Neural progenitor cell (in vitro differentiated cells): ENCODE measurements around the gene NAA60. TPM values are rescaled to one million over a fixed set of nuclear protein-coding genes. Genes with fewer than 3 reads are reported as not detected.

Source experiments
- DNase-seq: peaks from one replicate; pipeline ENCODE4 v3.0.0-alpha.2; 2016; ENCODE audit warnings: low spot score
- H2AFZ ChIP-seq: fragments of 200-600 bp; sonication (generic); replicated peaks from 2 replicates; pipeline ENCODE4 v1.6.1; 2016; ENCODE audit warnings: antibody characterized with exemption
- H3F3A ChIP-seq: fragments of 200-600 bp; sonication (generic); 2 replicates; pipeline ENCODE4 v1.6.1; 2016; ENCODE audit warnings: antibody characterized with exemption, low read depth
- H3K27ac ChIP-seq: fragments of 200-600 bp; sonication (generic); 2 replicates; pipeline ENCODE4 v1.5.1; 2016; ENCODE audit warnings: mild to moderate bottlenecking
- H3K27me3 ChIP-seq: fragments of 200-600 bp; sonication (generic); 2 replicates; pipeline ENCODE4 v1.6.1; 2016; ENCODE audit warnings: mild to moderate bottlenecking, moderate library complexity
- H3K36me3 ChIP-seq: fragments of 200-600 bp; sonication (generic); 2 replicates; pipeline ENCODE4 v1.5.1; 2016
- H3K4me1 ChIP-seq: fragments of 200-600 bp; sonication (generic); 2 replicates; pipeline ENCODE4 v1.6.1; 2016; ENCODE audit warnings: mixed run types
- H3K4me2 ChIP-seq: fragments of 200-600 bp; sonication (generic); 2 replicates; pipeline ENCODE4 v1.6.1; 2016
- H3K4me3 ChIP-seq: fragments of 200-600 bp; sonication (generic); 2 replicates; pipeline ENCODE4 v1.5.1; 2016
- H3K79me2 ChIP-seq: fragments of 200-600 bp; sonication (generic); 2 replicates; pipeline ENCODE4 v1.6.1; 2016; ENCODE audit warnings: low read depth
- H3K9ac ChIP-seq: fragments of 200-600 bp; sonication (generic); 2 replicates; pipeline ENCODE4 v1.6.1; 2016
- H3K9me3 ChIP-seq: fragments of 200-600 bp; sonication (generic); 2 replicates; pipeline ENCODE4 v1.5.1; 2016; ENCODE audit warnings: low read depth
- H4K20me1 ChIP-seq: fragments of 200-600 bp; sonication (generic); 2 replicates; pipeline ENCODE4 v1.6.1; 2016; ENCODE audit warnings: low read depth
- H3K27ac Mint-ChIP-seq: 3 replicates; pipeline ENCODE4 v1.8.0; 2021; ENCODE audit warnings: mixed read lengths
- H3K27me3 Mint-ChIP-seq: 2 replicates; pipeline ENCODE4 v1.8.0; 2022; ENCODE audit warnings: low read depth, mild to moderate bottlenecking, inconsistent platforms, moderate library complexity, mixed read lengths; ENCODE audit not compliant: insufficient read depth
- H3K36me3 Mint-ChIP-seq: 3 replicates; pipeline ENCODE4 v1.8.0; 2021; ENCODE audit warnings: mixed read lengths
- H3K4me1 Mint-ChIP-seq: 3 replicates; pipeline ENCODE4 v1.8.0; 2021; ENCODE audit warnings: mixed read lengths
- H3K4me3 Mint-ChIP-seq: 3 replicates; pipeline ENCODE4 v1.8.0; 2021; ENCODE audit warnings: mild to moderate bottlenecking, moderate library complexity, mixed read lengths
- H3K9me3 Mint-ChIP-seq: 3 replicates; pipeline ENCODE4 v1.8.0; 2020; ENCODE audit warnings: mixed read lengths
- CTCF ChIP-seq: fragments of 200-600 bp; sonication (generic); IDR thresholded peaks from 2 replicates; pipeline ENCODE4 v1.5.1; 2017; ENCODE audit warnings: antibody characterized with exemption, mild to moderate bottlenecking
- EZH2 ChIP-seq: fragments of 200-600 bp; sonication (generic); IDR thresholded peaks from 2 replicates; pipeline ENCODE4 v1.6.1; 2017; ENCODE audit warnings: antibody characterized with exemption, mild to moderate bottlenecking, moderate library complexity
- EZH2phosphoT487 ChIP-seq: fragments of 200-600 bp; sonication (generic); IDR thresholded peaks from 2 replicates; pipeline ENCODE4 v1.6.1; 2017; ENCODE audit warnings: antibody characterized with exemption
- total RNA-seq: library from RNA; depleted of rRNA; stranded (reverse); fragments of >200 nt; gene quantifications from 2 replicates; pipeline ENCODE4 v1.2.3, GENCODE V29; 2015; ENCODE audit warnings: low replicate concordance

The NAA60 gene
- total RNA-seq, 1 donor from 2014 or later, result 14.8 TPM

GRCh38 chr16:3520413-3520812 is 76.9 kb downstream of the NAA60 start:
- Histone ChIP-seq H3K9me3 (no peaks in the 10 kb centered on the region), H3K36me3 (peaks cover 10% of the 10 kb centered on the region), H3K4me1 (no peaks in the 10 kb centered on the region), H2AFZ (no peak overlapping the region), H3K27ac (no peak overlapping the region), H3K79me2 (no peaks in the 10 kb centered on the region), H3K4me2 (no peak overlapping the region), H3K27me3 (no peaks in the 10 kb centered on the region), H3K4me3 (no peak overlapping the region), H4K20me1 (no peaks in the 10 kb centered on the region), H3F3A (no peaks in the 10 kb centered on the region), H3K9ac (no peak overlapping the region)
- TF ChIP-seq EZH2, result no peak
- TF ChIP-seq CTCF, result no peak
- TF ChIP-seq EZH2phosphoT487, result no peak
- H3K36me3 Mint-ChIP-seq, result peaks cover 28% of the 10 kb centered on the region
- no peaks in the 10 kb centered on the region for H3K4me1 Mint-ChIP-seq
- no peak overlapping the region for H3K27ac Mint-ChIP-seq
- no peaks in the 10 kb centered on the region for H3K27me3 Mint-ChIP-seq
- DNase-seq, result no peak
- no peak overlapping the region for H3K4me3 Mint-ChIP-seq
- H3K9me3 Mint-ChIP-seq, result no peaks in the 10 kb centered on the region

GRCh38 chr16:3520841-3521240 is 77.4 kb downstream of the NAA60 start:
- Histone ChIP-seq H3K27ac (no peak overlapping the region), H3K4me1 (no peaks in the 10 kb centered on the region), H3K27me3 (no peaks in the 10 kb centered on the region), H3K79me2 (no peaks in the 10 kb centered on the region), H3K36me3 (peaks cover 10% of the 10 kb centered on the region), H3F3A (no peaks in the 10 kb centered on the region), H4K20me1 (no peaks in the 10 kb centered on the region), H3K9me3 (no peaks in the 10 kb centered on the region), H3K9ac (no peak overlapping the region), H2AFZ (no peak overlapping the region), H3K4me3 (no peak overlapping the region), H3K4me2 (no peak overlapping the region)
- Mint-ChIP-seq H3K27ac (no peak overlapping the region), H3K4me3 (no peak overlapping the region), H3K27me3 (no peaks in the 10 kb centered on the region), H3K9me3 (no peaks in the 10 kb centered on the region), H3K4me1 (no peaks in the 10 kb centered on the region), H3K36me3 (peaks cover 26% of the 10 kb centered on the region)
- TF ChIP-seq EZH2phosphoT487 (no peak), CTCF (no peak), EZH2 (no peak)
- no peak for DNase-seq

- no peak overlapping the region for H3K4me3 ChIP-seq
- peaks cover 6% of the 10 kb centered on the region for H3K9me3 Mint-ChIP-seq
- H2AFZ ChIP-seq, result no peak overlapping the region
- no peak overlapping the region for H3K9ac ChIP-seq
- H3K27ac Mint-ChIP-seq, result no peak overlapping the region
- no peaks in the 10 kb centered on the region for H3K79me2 ChIP-seq
- H3K4me1 ChIP-seq, result no peaks in the 10 kb centered on the region
- H3K27me3 Mint-ChIP-seq, result no peaks in the 10 kb centered on the region
- H3K9me3 ChIP-seq, result no peaks in the 10 kb centered on the region
- H3K36me3 Mint-ChIP-seq, result peaks cover 37% of the 10 kb centered on the region
- H3K27me3 ChIP-seq, result no peaks in the 10 kb centered on the region
- no peaks in the 10 kb centered on the region for H4K20me1 ChIP-seq
- H3K4me3 Mint-ChIP-seq, result no peak overlapping the region
- no peak for TF ChIP-seq EZH2phosphoT487
- TF ChIP-seq CTCF, result no peak
- no peak for TF ChIP-seq EZH2
- no peak for DNase-seq
- no peaks in the 10 kb centered on the region for H3F3A ChIP-seq
- peaks cover 6% of the 10 kb centered on the region for H3K36me3 ChIP-seq
- H3K27ac ChIP-seq, result no peak overlapping the region
- no peaks in the 10 kb centered on the region for H3K4me1 Mint-ChIP-seq
- no peak overlapping the region for H3K4me2 ChIP-seq
Measured at GRCh38 chr16:3523281-3523680, 79.8 kb downstream of the NAA60 start.

- Histone ChIP-seq H3K27me3 (no peaks in the 10 kb centered on the region), H4K20me1 (no peaks in the 10 kb centered on the region), H3K27ac (no peak overlapping the region), H3K9me3 (no peaks in the 10 kb centered on the region), H3K4me3 (no peak overlapping the region), H3F3A (peaks cover 7% of the 10 kb centered on the region), H3K4me2 (no peak overlapping the region), H3K4me1 (no peaks in the 10 kb centered on the region), H3K36me3 (peaks cover 12% of the 10 kb centered on the region), H2AFZ (no peak overlapping the region), H3K9ac (no peak overlapping the region), H3K79me2 (no peaks in the 10 kb centered on the region)
- peaks cover 2% of the 10 kb centered on the region for H3K27me3 Mint-ChIP-seq
- no peak overlapping the region for H3K4me3 Mint-ChIP-seq
- H3K36me3 Mint-ChIP-seq, result peaks cover 41% of the 10 kb centered on the region
- no peaks in the 10 kb centered on the region for H3K4me1 Mint-ChIP-seq
- H3K9me3 Mint-ChIP-seq, result peaks cover 6% of the 10 kb centered on the region
- no peak for DNase-seq
- H3K27ac Mint-ChIP-seq, result no peak overlapping the region
- no peak for TF ChIP-seq EZH2
- TF ChIP-seq CTCF, result no peak
- TF ChIP-seq EZH2phosphoT487, result no peak
Measured at GRCh38 chr16:3525951-3526350, 82.5 kb downstream of the NAA60 start.
